ENCODE measurements around the gene ZNF382. TPM values are rescaled to one million over a fixed set of nuclear protein-coding genes. Genes with fewer than 3 reads are reported as not detected.
A peak's percentile ranks its signal among the peaks of the same experiment; 100 is the strongest.

ZNF382 gene
- polyA plus RNA-seq, 1 experiment = 0.60 TPM

GRCh38 chr19:36604656-36605100, 435 bp upstream of the ZNF382 start:
- ChIA-PET POLR2A (interaction anchor here (0.6 kb wide), 1 partner anchor 57 kb away, joined by 3 read pairs; no protein-coding TSS in a partner anchor), CTCF (interaction anchor here (1.3 kb wide), 1 partner anchor 9 kb away, joined by 5 read pairs; no protein-coding TSS in a partner anchor)
- Histone ChIP-seq H3K36me3 (ENCODE audit: control insufficient read depth, insufficient read depth, low read length) (no peaks in the 10 kb centered on the region), H3K27me3 (ENCODE audit: control insufficient read depth, insufficient read depth, low read length) (no peaks in the 10 kb centered on the region), H3K4me3 (ENCODE audit: low read depth, low read length) (peak overlapping the region; percentile 54)
- TF ChIP-seq, protein P1, sequence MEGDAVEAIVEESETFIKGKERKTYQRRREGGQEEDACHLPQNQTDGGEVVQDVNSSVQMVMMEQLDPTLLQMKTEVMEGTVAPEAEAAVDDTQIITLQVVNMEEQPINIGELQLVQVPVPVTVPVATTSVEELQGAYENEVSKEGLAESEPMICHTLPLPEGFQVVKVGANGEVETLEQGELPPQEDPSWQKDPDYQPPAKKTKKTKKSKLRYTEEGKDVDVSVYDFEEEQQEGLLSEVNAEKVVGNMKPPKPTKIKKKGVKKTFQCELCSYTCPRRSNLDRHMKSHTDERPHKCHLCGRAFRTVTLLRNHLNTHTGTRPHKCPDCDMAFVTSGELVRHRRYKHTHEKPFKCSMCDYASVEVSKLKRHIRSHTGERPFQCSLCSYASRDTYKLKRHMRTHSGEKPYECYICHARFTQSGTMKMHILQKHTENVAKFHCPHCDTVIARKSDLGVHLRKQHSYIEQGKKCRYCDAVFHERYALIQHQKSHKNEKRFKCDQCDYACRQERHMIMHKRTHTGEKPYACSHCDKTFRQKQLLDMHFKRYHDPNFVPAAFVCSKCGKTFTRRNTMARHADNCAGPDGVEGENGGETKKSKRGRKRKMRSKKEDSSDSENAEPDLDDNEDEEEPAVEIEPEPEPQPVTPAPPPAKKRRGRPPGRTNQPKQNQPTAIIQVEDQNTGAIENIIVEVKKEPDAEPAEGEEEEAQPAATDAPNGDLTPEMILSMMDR (IDR thresholded peaks at IDR 0.05; ENCODE audit: insufficient read depth, low read depth, low read length) = no peak
- DNase-seq (ENCODE audit: low read depth) = no peak

- ChIA-PET CTCF (interaction anchor here (1.3 kb wide), 1 partner anchor 10 kb away, joined by 5 read pairs; no protein-coding TSS in a partner anchor), POLR2A (no interaction called here)
- TF ChIP-seq, protein P1 (IDR thresholded peaks at IDR 0.05; ENCODE audit: insufficient read depth, low read depth, low read length) = no peak
- H3K27me3 ChIP-seq (ENCODE audit: control insufficient read depth, insufficient read depth, low read length) = no peaks in the 10 kb centered on the region
- peak overlapping the region; percentile 54 for H3K4me3 ChIP-seq (ENCODE audit: low read depth, low read length)
- no peaks in the 10 kb centered on the region for H3K36me3 ChIP-seq (ENCODE audit: control insufficient read depth, insufficient read depth, low read length)
- no peak for DNase-seq (ENCODE audit: low read depth)
Observed at GRCh38 chr19:36605877-36606478, 865 bp downstream of the ZNF382 start.

DNA sequence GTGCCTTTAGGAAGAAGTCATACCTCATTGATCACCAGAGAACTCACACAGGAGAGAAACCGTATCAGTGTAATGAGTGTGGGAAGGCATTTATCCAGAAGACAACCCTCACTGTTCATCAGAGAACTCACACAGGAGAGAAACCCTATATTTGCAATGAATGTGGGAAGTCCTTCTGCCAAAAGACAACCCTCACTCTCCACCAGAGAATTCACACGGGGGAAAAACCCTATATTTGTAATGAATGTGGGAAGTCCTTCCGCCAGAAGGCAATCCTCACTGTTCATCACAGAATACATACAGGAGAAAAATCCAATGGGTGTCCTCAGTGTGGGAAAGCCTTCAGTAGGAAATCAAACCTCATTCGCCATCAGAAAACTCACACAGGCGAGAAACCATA, 21.9 kb downstream of the ZNF382 start:
- TF ChIP-seq, protein P1 (IDR thresholded peaks at IDR 0.05; ENCODE audit: insufficient read depth, low read depth, low read length) = no peak
- Histone ChIP-seq H3K27me3 (ENCODE audit: control insufficient read depth, insufficient read depth, low read length) (no peaks in the 10 kb centered on the region), H3K36me3 (ENCODE audit: control insufficient read depth, insufficient read depth, low read length) (no peaks in the 10 kb centered on the region), H3K4me3 (ENCODE audit: low read depth, low read length) (no peak overlapping the region)
- DNase-seq (ENCODE audit: low read depth) = no peak
- CTCF ChIA-PET = no interaction called here
- POLR2A ChIA-PET = no interaction called here

DNA sequence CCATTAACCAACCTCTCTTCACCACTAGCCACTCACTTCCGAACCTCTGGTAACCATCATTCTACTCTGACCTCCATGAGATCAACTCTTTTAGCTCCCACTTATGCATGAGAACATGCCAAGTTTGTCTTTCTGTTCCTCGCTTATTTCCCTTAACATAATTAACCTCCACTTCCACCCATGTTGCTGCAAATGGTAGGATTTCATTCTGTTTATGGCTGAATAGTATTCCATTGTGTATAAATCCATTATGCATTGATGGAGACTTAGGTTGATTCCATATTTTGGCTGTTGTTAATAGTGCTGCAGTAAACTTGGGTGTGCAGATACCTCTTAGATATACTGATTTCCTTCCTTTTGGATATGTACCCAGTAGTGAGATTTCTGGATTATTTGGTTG, 30.2 kb downstream of the ZNF382 start:
- DNase-seq (ENCODE audit: low read depth) = no peak
- POLR2A ChIA-PET = no interaction called here
- H3K4me3 ChIP-seq (ENCODE audit: low read depth, low read length) = no peak overlapping the region
- H3K36me3 ChIP-seq (ENCODE audit: control insufficient read depth, insufficient read depth, low read length) = 0 out of 2 replicates have a peak, but pooled peaks cover 1% of the 10 kb centered on the region
- H3K27me3 ChIP-seq (ENCODE audit: control insufficient read depth, insufficient read depth, low read length) = no peaks in the 10 kb centered on the region
- TF ChIP-seq, protein P1 (IDR thresholded peaks at IDR 0.05; ENCODE audit: insufficient read depth, low read depth, low read length) = no peak
- CTCF ChIA-PET = no interaction called here

DNA sequence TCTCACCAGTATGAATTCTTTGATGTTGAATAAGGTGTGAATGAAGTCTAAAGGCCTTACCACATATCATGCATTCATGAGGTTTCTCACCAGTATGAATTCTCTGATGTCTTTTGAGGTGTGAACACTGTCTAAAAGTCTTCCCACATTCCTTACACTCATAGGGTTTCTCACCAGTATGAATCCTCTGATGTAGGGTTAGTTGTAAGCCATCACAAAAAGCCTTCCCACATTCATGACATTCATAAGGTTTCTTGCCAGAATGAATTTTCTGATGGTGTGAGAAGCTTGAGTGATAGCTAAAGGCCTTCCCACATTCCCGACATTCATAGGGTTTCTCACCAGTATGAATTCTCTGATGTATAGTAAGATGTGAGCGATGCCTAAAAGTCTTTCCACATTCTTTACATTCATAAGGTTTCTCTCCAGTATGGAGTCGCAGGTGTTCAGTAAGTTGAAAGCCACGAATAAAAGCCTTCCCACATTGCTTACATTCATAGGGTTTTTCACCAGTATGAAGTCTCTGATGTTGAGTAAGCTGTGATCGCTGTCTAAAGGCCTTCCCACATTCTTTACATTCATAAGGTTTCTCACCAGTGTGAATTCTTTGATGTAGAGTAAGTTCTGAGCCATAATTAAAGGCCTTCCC, 33.9 kb downstream of the ZNF382 start:
- no peak for DNase-seq (ENCODE audit: low read depth)
- ChIA-PET CTCF (no interaction called here), POLR2A (no interaction called here)
- Histone ChIP-seq H3K36me3 (ENCODE audit: control insufficient read depth, insufficient read depth, low read length) (0 out of 2 replicates have a peak, but pooled peaks cover 1% of the 10 kb centered on the region), H3K27me3 (ENCODE audit: control insufficient read depth, insufficient read depth, low read length) (no peaks in the 10 kb centered on the region), H3K4me3 (ENCODE audit: low read depth, low read length) (no peak overlapping the region)
- TF ChIP-seq, protein P1 (IDR thresholded peaks at IDR 0.05; ENCODE audit: insufficient read depth, low read depth, low read length) = no peak
